ENCODE measurements around the gene OSTF1. TPM values are rescaled to one million over a fixed set of nuclear protein-coding genes. Genes with fewer than 3 reads are reported as not detected.

Gene OSTF1
- total and polyA plus RNA-seq, 12 donors: 15.8 to 37.7 (median 20.7) TPM

DNA sequence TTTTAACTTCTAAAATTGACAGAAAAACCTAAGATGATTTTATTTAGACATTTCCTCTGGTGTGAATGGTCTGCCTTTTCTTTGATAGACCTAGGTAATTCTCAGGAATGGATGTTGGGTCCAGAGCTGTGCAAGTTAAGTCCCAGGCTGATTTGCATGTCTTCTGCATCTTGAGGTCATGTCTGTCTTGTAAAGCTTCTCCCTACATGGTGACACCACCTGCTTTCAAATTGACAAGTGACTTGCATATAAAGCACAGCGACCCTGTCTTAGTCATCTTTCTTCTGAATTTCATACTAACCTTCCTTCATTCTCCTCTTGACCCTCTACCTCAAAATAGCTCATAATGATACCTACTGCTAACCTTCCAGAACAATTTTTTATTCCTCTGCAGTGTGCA, 29.2 kb downstream of the OSTF1 start:
- DNase-seq (no peak), ATAC-seq (no peak)
- 95 to 100% methylated on average over 1 of the region's 1 CpG for WGBS, 2 donors
- no peak overlapping the region for H3K27ac ChIP-seq
- H3K4me1 ChIP-seq: peaks cover 0 to 46% (median 7%) of the 10 kb centered on the region in 9 donors
- H3K27me3 ChIP-seq: no peaks in the 10 kb centered on the region
- peaks cover 0 to 45% (median 8%) of the 10 kb centered on the region in 9 donors for H3K36me3 ChIP-seq
- H3K9me3 ChIP-seq: no peaks in the 10 kb centered on the region
- intact Hi-C loops (cut with DNase I): no loop called here
- H3K4me3 ChIP-seq: no peak overlapping the region
- TF ChIP-seq, protein P1, sequence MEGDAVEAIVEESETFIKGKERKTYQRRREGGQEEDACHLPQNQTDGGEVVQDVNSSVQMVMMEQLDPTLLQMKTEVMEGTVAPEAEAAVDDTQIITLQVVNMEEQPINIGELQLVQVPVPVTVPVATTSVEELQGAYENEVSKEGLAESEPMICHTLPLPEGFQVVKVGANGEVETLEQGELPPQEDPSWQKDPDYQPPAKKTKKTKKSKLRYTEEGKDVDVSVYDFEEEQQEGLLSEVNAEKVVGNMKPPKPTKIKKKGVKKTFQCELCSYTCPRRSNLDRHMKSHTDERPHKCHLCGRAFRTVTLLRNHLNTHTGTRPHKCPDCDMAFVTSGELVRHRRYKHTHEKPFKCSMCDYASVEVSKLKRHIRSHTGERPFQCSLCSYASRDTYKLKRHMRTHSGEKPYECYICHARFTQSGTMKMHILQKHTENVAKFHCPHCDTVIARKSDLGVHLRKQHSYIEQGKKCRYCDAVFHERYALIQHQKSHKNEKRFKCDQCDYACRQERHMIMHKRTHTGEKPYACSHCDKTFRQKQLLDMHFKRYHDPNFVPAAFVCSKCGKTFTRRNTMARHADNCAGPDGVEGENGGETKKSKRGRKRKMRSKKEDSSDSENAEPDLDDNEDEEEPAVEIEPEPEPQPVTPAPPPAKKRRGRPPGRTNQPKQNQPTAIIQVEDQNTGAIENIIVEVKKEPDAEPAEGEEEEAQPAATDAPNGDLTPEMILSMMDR (IDR thresholded peaks at IDR 0.05): no peak

DNA sequence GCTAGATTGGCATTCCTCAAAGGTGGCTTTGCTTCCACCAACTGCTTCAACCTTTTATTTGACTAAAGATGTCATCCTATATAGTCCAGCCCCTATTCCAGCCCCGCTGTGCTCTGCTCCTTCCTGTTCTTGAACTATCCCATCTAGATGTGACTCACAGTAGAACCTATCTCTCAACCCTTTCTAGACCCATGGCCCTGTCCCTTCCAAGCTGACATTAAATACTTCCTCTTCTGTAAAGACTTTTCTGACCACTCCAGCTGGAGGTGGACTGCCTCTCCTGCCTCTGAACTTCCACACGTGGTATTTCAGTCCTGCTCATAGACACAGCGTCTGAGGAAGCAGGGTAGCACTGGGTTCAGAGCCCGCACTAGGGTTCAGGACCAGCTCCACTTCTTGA, 32.4 kb downstream of the OSTF1 start:
- Histone ChIP-seq H3K27ac (peak overlapping the region in 1 of 10 donors; percentile 3), H3K36me3 (peaks cover 0 to 60% (median 8%) of the 10 kb centered on the region in 9 donors), H3K4me1 (peaks cover 0 to 33% (median 7%) of the 10 kb centered on the region in 9 donors), H3K27me3 (no peaks in the 10 kb centered on the region), H3K4me3 (no peak overlapping the region), H3K9me3 (no peaks in the 10 kb centered on the region)
- intact Hi-C loops (cut with DNase I): no loop called here
- ATAC-seq (peak in 1 of 8 donors; percentile 74), DNase-seq (no peak)
- WGBS, 2 donors: 93 to 95% methylated on average over 4 of the region's 4 CpGs
- TF ChIP-seq, protein P1 (IDR thresholded peaks at IDR 0.05): no peak

DNA sequence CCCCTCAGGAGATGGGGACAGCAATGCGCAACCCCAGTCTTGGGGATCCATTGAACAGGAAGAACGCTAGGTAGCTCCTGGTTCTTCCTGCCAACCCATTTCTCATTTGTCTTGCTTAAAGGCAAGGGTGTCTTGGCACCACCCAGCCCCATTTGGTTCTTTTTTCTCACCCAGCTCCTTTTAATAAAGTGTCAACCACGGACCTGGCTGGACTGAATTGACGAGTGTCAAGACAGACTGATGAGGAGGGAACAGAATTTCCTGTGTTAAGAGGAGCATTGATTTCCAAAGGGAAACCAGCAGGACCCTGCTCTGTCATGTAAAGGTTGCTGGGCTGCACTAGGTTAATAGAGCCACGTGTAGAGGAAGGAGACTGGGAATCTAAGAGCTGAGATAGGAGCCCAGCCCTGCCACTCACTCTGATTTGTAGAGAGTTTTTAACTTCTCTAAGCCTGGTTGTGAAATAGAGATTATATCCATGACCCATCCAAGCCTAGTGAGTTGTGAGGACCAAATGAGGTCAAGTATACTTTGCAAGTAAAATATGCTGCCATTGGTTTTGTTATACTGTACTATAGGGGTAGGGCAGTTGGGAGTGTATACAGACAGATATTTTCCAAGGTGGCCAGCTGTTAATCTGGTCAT, 33.7 kb downstream of the OSTF1 start:
- 74 to 83% methylated on average over 5 of the region's 5 CpGs for WGBS, 2 donors
- no peaks in the 10 kb centered on the region for H3K27me3 ChIP-seq

DNA sequence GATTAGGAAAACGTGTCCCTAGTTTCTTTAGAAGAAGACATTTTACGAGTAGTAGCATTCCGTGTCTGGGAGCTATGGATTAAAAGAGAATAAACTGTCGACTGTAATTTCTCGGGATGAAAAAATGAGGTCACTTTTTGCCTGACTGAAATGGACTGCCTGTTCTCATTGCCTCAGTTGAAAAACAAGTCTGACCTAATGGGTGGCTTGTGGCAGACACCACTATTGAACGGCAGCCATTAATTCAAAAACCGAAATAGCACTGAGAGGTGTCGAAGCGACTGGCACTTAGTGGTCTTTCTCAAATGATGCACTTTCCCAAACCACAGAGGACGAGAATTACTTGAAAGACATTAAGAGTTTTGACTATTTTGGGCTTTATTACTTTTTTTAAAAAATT, 35.4 kb downstream of the OSTF1 start:
- Histone ChIP-seq H3K4me3 (no peak overlapping the region), H3K9me3 (no peaks in the 10 kb centered on the region), H3K27me3 (no peaks in the 10 kb centered on the region), H3K27ac (no peak overlapping the region), H3K36me3 (peaks cover 0 to 47% (median 8%) of the 10 kb centered on the region in 9 donors), H3K4me1 (peaks cover 0 to 26% (median 0%) of the 10 kb centered on the region in 9 donors)
- ATAC-seq (no peak), DNase-seq (no peak)
- TF ChIP-seq, protein P1 (IDR thresholded peaks at IDR 0.05): no peak
- WGBS, 2 donors: 93 to 94% methylated on average over 10 of the region's 10 CpGs
- intact Hi-C loops (cut with DNase I): no loop called here

More for the DNA sequence above, 33.7 kb downstream of the OSTF1 start:
- Histone ChIP-seq H3K36me3 (peaks cover 0 to 60% (median 8%) of the 10 kb centered on the region in 9 donors), H3K9me3 (no peaks in the 10 kb centered on the region), H3K4me3 (no peak overlapping the region), H3K27ac (no peak overlapping the region), H3K4me1 (peaks cover 0 to 26% (median 0%) of the 10 kb centered on the region in 9 donors)
- TF ChIP-seq, protein P1 (IDR thresholded peaks at IDR 0.05): no peak
- intact Hi-C loops (cut with DNase I): no loop called here
- ATAC-seq: no peak
- DNase-seq: no peak

Data from heart right ventricle (tissue), 16 donors.